ENCODE results near the gene CACNA1B.

The CACNA1B gene

GRCh38 chr9:137918331-137919094 is 40.9 kb downstream of the CACNA1B start:
- no peak for DNase-seq (ENCODE audit: low read depth, low spot score)

GRCh38 chr9:137919095-137919465 is 41.5 kb downstream of the CACNA1B start:
- DNase-seq (ENCODE audit: low read depth, low spot score): no peak

- DNase-seq (ENCODE audit: low read depth, low spot score): no peak
Observed at GRCh38 chr9:137919649-137920141, 42.1 kb downstream of the CACNA1B start.

- no peak for DNase-seq (ENCODE audit: low read depth, low spot score)
Observed at GRCh38 chr9:137920753-137921152, 43.2 kb downstream of the CACNA1B start.

GRCh38 chr9:137924169-137924568 is 46.6 kb downstream of the CACNA1B start:
- no peak for DNase-seq (ENCODE audit: low read depth, low spot score)

- no peak for DNase-seq (ENCODE audit: low read depth, low spot score)
Observed at GRCh38 chr9:137924761-137925369, 47.3 kb downstream of the CACNA1B start.

GRCh38 chr9:137943655-137944054 is 66.1 kb downstream of the CACNA1B start:
- DNase-seq (ENCODE audit: low read depth, low spot score): no peak

GRCh38 chr9:137945581-137945980 is 68.0 kb downstream of the CACNA1B start:
- DNase-seq (ENCODE audit: low read depth, low spot score): no peak

- no peak for DNase-seq (ENCODE audit: low read depth, low spot score)
Observed at GRCh38 chr9:137946993-137947392, 69.4 kb downstream of the CACNA1B start.

GRCh38 chr9:137948642-137949041 is 71.1 kb downstream of the CACNA1B start:
- no peak for DNase-seq (ENCODE audit: low read depth, low spot score)

GRCh38 chr9:137949260-137949659 is 71.7 kb downstream of the CACNA1B start:
- no peak for DNase-seq (ENCODE audit: low read depth, low spot score)

- DNase-seq (ENCODE audit: low read depth, low spot score): no peak
Observed at GRCh38 chr9:137951107-137951506, 73.5 kb downstream of the CACNA1B start.

- DNase-seq (ENCODE audit: low read depth, low spot score): no peak
Observed at GRCh38 chr9:137951597-137952490, 74.3 kb downstream of the CACNA1B start.

GRCh38 chr9:137952976-137953666 is 75.5 kb downstream of the CACNA1B start:
- no peak for DNase-seq (ENCODE audit: low read depth, low spot score)

- DNase-seq (ENCODE audit: low read depth, low spot score): no peak
Observed at GRCh38 chr9:137953683-137954438, 76.3 kb downstream of the CACNA1B start.

GRCh38 chr9:137955224-137955570 is 77.6 kb downstream of the CACNA1B start:
- no peak for DNase-seq (ENCODE audit: low read depth, low spot score)

- DNase-seq (ENCODE audit: low read depth, low spot score): no peak
Observed at GRCh38 chr9:137955586-137955985, 78.0 kb downstream of the CACNA1B start.

- no peak for DNase-seq (ENCODE audit: low read depth, low spot score)
Observed at GRCh38 chr9:137956039-137956438, 78.5 kb downstream of the CACNA1B start.

- DNase-seq (ENCODE audit: low read depth, low spot score): no peak
Observed at GRCh38 chr9:137956688-137957385, 79.3 kb downstream of the CACNA1B start.
